ENCODE measurements around the gene OTULIN.

The OTULIN gene

GRCh38 chr5:14741801-14742440, 77.4 kb downstream of the OTULIN start:
- DNase-seq, result no peak

GRCh38 chr5:14742498-14742897, 78.0 kb downstream of the OTULIN start:
- DNase-seq, result no peak

DNA sequence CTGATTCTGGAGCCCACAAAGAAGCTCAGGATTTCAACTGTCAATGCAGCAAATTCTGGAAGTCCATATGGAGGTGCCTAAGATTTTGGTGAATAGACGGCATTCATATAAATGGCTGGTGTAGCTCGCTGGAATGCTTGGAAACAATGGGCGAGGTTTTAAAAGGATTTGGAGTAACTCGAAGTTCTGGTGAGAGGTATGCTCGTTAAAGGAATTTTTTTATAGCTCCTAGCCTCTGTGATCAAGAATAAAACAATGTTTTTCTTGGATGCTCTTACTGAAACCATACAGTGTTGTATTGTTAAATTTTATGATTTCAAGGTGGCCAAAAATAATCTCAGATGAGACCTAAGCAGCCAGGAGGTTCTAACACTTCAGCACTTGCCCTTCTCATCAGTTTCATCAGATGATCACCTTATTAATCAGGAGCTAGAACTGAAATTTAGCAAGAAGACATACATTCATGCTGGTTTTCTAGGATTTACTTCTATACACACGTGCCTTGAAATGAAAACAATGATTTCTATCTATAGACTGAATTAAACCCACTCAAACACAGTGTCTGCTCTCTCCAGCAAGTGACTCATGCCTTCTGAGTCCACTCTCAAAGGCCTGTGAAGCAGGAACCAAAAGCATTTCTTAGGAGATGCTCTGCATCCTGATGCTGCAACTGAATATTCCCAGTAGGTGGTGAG, 79.2 kb downstream of the OTULIN start:
- DNase-seq, result no peak

DNA sequence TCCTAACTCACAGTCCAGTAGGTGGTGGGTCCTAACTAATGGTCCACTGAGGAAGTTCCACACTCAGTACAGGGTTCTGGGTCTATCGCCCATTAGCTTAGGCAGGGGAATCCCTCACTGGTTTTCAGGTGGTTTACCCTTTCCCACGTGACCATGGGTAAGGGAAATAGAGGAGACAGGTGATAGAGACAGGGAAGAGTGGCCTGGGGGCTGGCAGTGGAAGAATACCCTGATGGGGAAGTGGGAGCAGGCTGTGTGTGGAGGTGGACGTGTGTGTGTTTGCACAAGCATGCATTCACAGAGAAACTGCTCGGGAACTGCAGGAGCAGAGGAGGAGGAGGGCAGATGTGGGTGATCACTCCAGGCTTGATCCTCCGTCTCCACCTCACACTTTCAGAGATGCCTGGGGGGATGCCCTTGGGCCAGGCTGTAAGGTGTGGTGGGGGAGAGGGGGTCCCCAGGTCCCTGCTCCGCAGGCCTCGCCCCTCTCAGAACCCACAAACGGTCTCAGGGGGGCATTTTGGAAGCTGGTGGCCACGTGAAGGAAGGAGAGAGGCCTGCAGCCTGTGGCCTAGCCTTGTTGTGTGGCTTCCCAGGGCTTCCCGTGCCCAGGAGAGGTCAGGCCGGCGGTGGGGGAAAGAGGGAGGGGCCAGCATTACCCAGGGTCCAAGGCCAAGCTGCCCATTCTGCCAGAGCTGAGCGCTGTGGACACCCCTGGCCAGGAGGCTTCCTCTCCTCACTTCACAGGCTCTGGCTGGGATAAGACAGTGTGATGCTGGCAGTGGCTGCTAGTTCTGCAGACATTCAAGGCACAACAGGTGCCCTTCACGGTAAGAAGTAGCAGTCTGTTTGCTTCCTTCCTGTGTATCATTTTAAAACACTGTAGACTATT, 80.0 kb downstream of the OTULIN start:
- no peak for DNase-seq

- no peak for DNase-seq
These were observed 80.7 kb downstream of the OTULIN start for GRCh38 chr5:14745188-14745563.

GRCh38 chr5:14745753-14746152, 81.2 kb downstream of the OTULIN start:
- no peak for DNase-seq

- no peak for DNase-seq
These were observed 83.8 kb downstream of the OTULIN start for GRCh38 chr5:14748180-14748900.

Measured in nucleus accumbens (tissue), 56 donors.